K562 (cell line): Measurements from ENCODE around the gene ATRIP. TPM values are rescaled to one million over a fixed set of nuclear protein-coding genes. Genes with fewer than 3 reads are reported as not detected.
"Not testable (repeated sequence)": the region's sequence is repeated elsewhere in the genome, so short reads cannot be mapped to it uniquely, and the experiment has no call there.

Experiments used
- ATAC-seq: fragments of 200-7000 bp; cut with Tn5 transposase; 3 replicates; pipeline ENCODE4 v1.9.1; 2020; ENCODE audit warnings: moderate library complexity
- BruUV-seq: library from RNA; stranded (reverse); fragments of 400-500 nt; replicated peaks from 2 replicates; lab custom pipeline; 2021; lab: Mats Ljungman, UMichigan
- CTCF ChIA-PET: fragments of 300-600 bp; formaldehyde crosslinking; extraction: SDS; loops from one replicate; lab custom pipeline; 2021; ENCODE audit warnings: low intra/inter-chr PET ratio; lab: Yijun Ruan, JAX
- POLR2A ChIA-PET: fragments of 300-600, 350-650 bp; sonication (Branson Sonifier 250); formaldehyde crosslinking; extraction: SDS; loops from one replicate; lab custom pipeline; 2021; ENCODE audit warnings: antibody characterized with exemption, inconsistent platforms; lab: Yijun Ruan, JAX
- DNase-seq, 4 experiments: peaks; one replicate each; pipeline versions ENCODE4 v3.0.0 to v3.0.0-alpha.2; 2011 to 2018; ENCODE audit warnings: low spot score in 3 of 4, mixed read lengths in 3 of 4; ENCODE audit errors: extremely low read depth in 1 of 4
- FAIRE-seq: peaks from 2 replicates; lab custom pipeline; 2011; peaks lifted over from hg19 to GRCh38; lab: Jason Lieb, UNC
- H2AFZ ChIP-seq: 2 replicates; pipeline ENCODE4 v1.6.0; 2011; ENCODE audit warnings: low read depth, low read length, control low read depth, inconsistent platforms
- H3K27ac ChIP-seq: fragments of 200-600 bp; 3 replicates; pipeline ENCODE4 v1.8.0; 2011; ENCODE audit warnings: low read depth, mild to moderate bottlenecking, control low read depth, inconsistent platforms, low read length, moderate library complexity, mixed read lengths; ENCODE audit errors: extremely low read depth
- H3K27me3 ChIP-seq, 2 experiments: fragments of 300-600 bp in 1 of 2; 2 replicates in 1 of 2; 3 replicates in 1 of 2; pipeline versions ENCODE4 v1.6.0 to v1.8.0; 2011; ENCODE audit warnings: inconsistent platforms in 2 of 2, low read length in 2 of 2, mild to moderate bottlenecking in 1 of 2, mixed read lengths in 1 of 2, moderate library complexity in 1 of 2; ENCODE audit not compliant: control insufficient read depth in 2 of 2, insufficient read depth in 2 of 2
- H3K36me3 ChIP-seq: fragments of 300-600 bp; 3 replicates; pipeline ENCODE4 v1.8.0; 2011; ENCODE audit warnings: mild to moderate bottlenecking, low read length, inconsistent platforms; ENCODE audit not compliant: control insufficient read depth, insufficient read depth
- H3K4me1 ChIP-seq, 2 experiments: fragments of 200-600 bp in 1 of 2; replicated peaks in 1 of 2; 2 replicates in 1 of 2; 3 replicates in 1 of 2; pipeline versions ENCODE4 v1.5.1 to v1.8.0; 2011; ENCODE audit warnings: inconsistent platforms in 2 of 2, low read length in 2 of 2, mild to moderate bottlenecking in 1 of 2, mixed read lengths in 1 of 2, moderate library complexity in 1 of 2; ENCODE audit not compliant: control insufficient read depth in 2 of 2, insufficient read depth in 2 of 2
- H3K4me2 ChIP-seq: 2 replicates; pipeline ENCODE4 v1.6.1; 2011; ENCODE audit warnings: low read length, control low read depth, inconsistent platforms, mixed read lengths; ENCODE audit not compliant: insufficient read depth
- H3K4me3 ChIP-seq: fragments of 200-600 bp; sonication (generic), shearing (Covaris generic); 2 replicates; pipeline ENCODE4 v1.5.1; 2016; ENCODE audit warnings: control low read depth, inconsistent platforms
- H3K79me2 ChIP-seq: fragments of 200-600 bp; 3 replicates; pipeline ENCODE4 v1.8.0; 2011; ENCODE audit warnings: low read length, inconsistent platforms; ENCODE audit not compliant: control insufficient read depth, insufficient read depth
- H3K9ac ChIP-seq, 2 experiments: 2 replicates each; pipeline versions ENCODE4 v1.6.0 to v1.6.1; 2011; ENCODE audit warnings: low read depth in 2 of 2, low read length in 2 of 2, control low read depth in 1 of 2, inconsistent platforms in 1 of 2, mild to moderate bottlenecking in 1 of 2, mixed read lengths in 1 of 2; ENCODE audit not compliant: insufficient read depth in 1 of 2
- H3K9me1 ChIP-seq: one replicate; pipeline ENCODE4 v1.6.0; 2011; ENCODE audit warnings: inconsistent platforms, mild to moderate bottlenecking, low read length, moderate library complexity; ENCODE audit not compliant: control insufficient read depth, insufficient read depth
- H3K9me3 ChIP-seq: replicated peaks from 2 replicates; pipeline ENCODE4 v1.5.1; 2011; ENCODE audit warnings: low read depth, low read length, inconsistent platforms; ENCODE audit not compliant: control insufficient read depth, insufficient read depth
- H4K20me1 ChIP-seq: replicated peaks from 2 replicates; pipeline ENCODE4 v1.6.1; 2011; ENCODE audit warnings: low read length, inconsistent platforms, mixed read lengths; ENCODE audit not compliant: control insufficient read depth, insufficient read depth
- ARID1B ChIP-seq: fragments of 450-650 bp; IDR thresholded peaks from 2 replicates; pipeline ENCODE4 v1.6.1; 2016; ENCODE audit warnings: antibody characterized with exemption, mild to moderate bottlenecking, inconsistent platforms
- HDAC8 ChIP-seq: fragments of 450-650 bp; IDR thresholded peaks from 2 replicates; pipeline ENCODE4 v1.6.1; 2016; ENCODE audit warnings: mild to moderate bottlenecking, missing genetic modification characterization, moderate library complexity, missing compliant biosample characterization
- JUNB ChIP-seq: fragments of 450-650 bp; formaldehyde crosslinking; conservative IDR thresholded peaks from 2 replicates; pipeline ENCODE4 v1.4.0; 2020; ENCODE audit warnings: mild to moderate bottlenecking
- PHB ChIP-seq: fragments of 250-450 bp; sonication (Bioruptor Pico); IDR thresholded peaks from 2 replicates; pipeline ENCODE4 v1.5.0; 2021
- STAT5A ChIP-seq: IDR thresholded peaks from 2 replicates; pipeline ENCODE4 v1.6.1; 2012; ENCODE audit warnings: low read length, inconsistent platforms, borderline replicate concordance
- TCF7L2 ChIP-seq: fragments of 150-350 bp; IDR thresholded peaks from 2 replicates; pipeline ENCODE4 v1.6.1; 2016; ENCODE audit warnings: low read depth, mild to moderate bottlenecking, low read length, moderate library complexity
- THAP12 ChIP-seq: fragments of 250-450 bp; sonication (Bioruptor Pico); IDR thresholded peaks from 2 replicates; pipeline ENCODE4 v1.9.0; 2021; ENCODE audit warnings: mild to moderate bottlenecking, inconsistent platforms
- XRCC3 ChIP-seq: fragments of 450-650 bp; IDR thresholded peaks from 2 replicates; pipeline ENCODE4 v1.6.1; 2017; ENCODE audit warnings: mild to moderate bottlenecking, moderate library complexity
- ZNF354B ChIP-seq: fragments of 250-450 bp; sonication (Bioruptor Pico); IDR thresholded peaks from 2 replicates; pipeline ENCODE4 v1.4.0; 2020
- WGBS: fragments of 100-300 bp; shearing (Covaris generic); methylation state at CpG from one replicate; pipeline ENCODE4 v1.1.6; 2016; ENCODE audit warnings: low coverage, mixed read lengths; ENCODE audit not compliant: insufficient coverage; ENCODE audit errors: missing lambda C conversion rate; 5-methylcytosine and 5-hydroxymethylcytosine counted together
- in situ Hi-C: fragments of 300-500 bp; cut with MboI; formaldehyde crosslinking; loops from 4 replicates; pipeline ENCODE4 v1.15.0; 2018; ENCODE audit warnings: inconsistent platforms, mixed read lengths
- intact Hi-C: fragments of 100-400 bp; cut with micrococcal nuclease; formaldehyde crosslinking; loops from 2 replicates; pipeline ENCODE4 v1.14.2; 2022
- polyA plus RNA-seq, 8 experiments: library from polyadenylated mRNA; depleted of rRNA in 4 of 8; stranded (reverse) in 5 of 8; unstranded in 3 of 8; fragments of >200 nt; fragmentation: Nextera tagmentation in 2 of 8; fragmentation: Illumina TruSeq in 1 of 8; extraction: Ambion mirVana in 2 of 8; extraction: Trizol in 1 of 8; gene quantifications; 2 replicates each; pipeline versions ENCODE4 v1.2.1 to v1.2.3, GENCODE V29; 2011 to 2014; ENCODE audit warnings: inconsistent platforms in 1 of 8, missing spikeins in 1 of 8
- total RNA-seq, 7 experiments: library from RNA; depleted of rRNA in 6 of 7; stranded (reverse); fragments of >200 nt in 6 of 7; fragmentation: Illumina TruSeq in 2 of 7; extraction: Trizol in 2 of 7; gene quantifications; 2 replicates each; pipeline versions ENCODE4 v1.2.1 to v1.2.3, GENCODE V29; 2011 to 2021; ENCODE audit warnings: low replicate concordance in 1 of 7

Gene ATRIP
- total and polyA plus RNA-seq, 9 of the 15 experiments (the other 6 are each of a cell fraction or from before 2014, with no cell fraction given): 1.7 to 15.7 (median 10.5) TPM

- TF ChIP-seq ZNF354B (no peak), ARID1B (no peak), JUNB (CRISPR knock-in tag) (no peak), XRCC3 (no peak), THAP12 (CRISPR knock-in tag) (no peak), PHB (no peak)
Observed at GRCh38 chr3:48459773-48460516, 13.4 kb downstream of the ATRIP start (continued).

GRCh38 chr3:48460517-48460902 lies 14.0 kb downstream of the ATRIP start:
- CTCF ChIA-PET: no interaction called here
- no peaks in the 10 kb centered on the region for H3K79me2 ChIP-seq
- in situ Hi-C loops: no loop called here
- H3K27me3 ChIP-seq: no peaks in the 10 kb centered on the region
- H4K20me1 ChIP-seq: no peaks in the 10 kb centered on the region; the same call in 1 of the 2 replicates
- H3K9ac ChIP-seq: no peak overlapping the region
- H2AFZ ChIP-seq: no peak overlapping the region
- H3K4me3 ChIP-seq: no peak overlapping the region
- H3K9me3 ChIP-seq: no peaks in the 10 kb centered on the region
- H3K27ac ChIP-seq: no peak overlapping the region
- TF ChIP-seq STAT5A (no peak), HDAC8 (tag) (no peak), TCF7L2 (no peak)
- no peak for FAIRE-seq
- no TSS peak for BruUV-seq
- POLR2A ChIA-PET: interaction anchor here (0.7 kb wide), 1 partner anchor 21 kb away, joined by 3 read pairs; no protein-coding TSS in a partner anchor
- H3K4me2 ChIP-seq: no peak overlapping the region
- peaks cover 45% of the 10 kb centered on the region for H3K36me3 ChIP-seq
- H3K9me1 ChIP-seq: no peaks in the 10 kb centered on the region
- WGBS: no CpG with 5 or more reads among the region's 3 CpGs
- intact Hi-C loops: no loop called here
- ATAC-seq: no peak
- H3K4me1 ChIP-seq: peaks cover 0 to 10% of the 10 kb centered on the region in 2 experiments; a peak in 3 of 5 replicates
- DNase-seq: no peak

- H4K20me1 ChIP-seq, H3K9ac ChIP-seq, BruUV-seq, DNase-seq, in situ Hi-C loops, FAIRE-seq, H3K9me1 ChIP-seq, H3K27me3 ChIP-seq, H3K4me3 ChIP-seq, ATAC-seq, H2AFZ ChIP-seq, H3K27ac ChIP-seq, H3K9me3 ChIP-seq, H3K4me2 ChIP-seq, intact Hi-C loops, H3K79me2 ChIP-seq: not testable (repeated sequence)
- peaks cover 6 to 23% of the 10 kb centered on the region in 2 experiments for H3K4me1 ChIP-seq
- ChIA-PET CTCF (interaction anchor here (0.7 kb wide), 1 partner anchor 62 kb away, joined by 3 read pairs; no protein-coding TSS in a partner anchor), POLR2A (interaction anchor here (1.1 to 1.7 kb wide), 2 partner anchors 11 to 15 kb away, joined by 4 to 5 read pairs; partner anchors contain the start of gene ATRIP)
- 82% methylated on average over 6 of the region's 7 CpGs for WGBS
- peaks cover 48% of the 10 kb centered on the region for H3K36me3 ChIP-seq
Observed at GRCh38 chr3:48461767-48462166, 15.2 kb downstream of the ATRIP start.
